ENCODE measurements around the gene TENT5C.

Gene TENT5C

DNA sequence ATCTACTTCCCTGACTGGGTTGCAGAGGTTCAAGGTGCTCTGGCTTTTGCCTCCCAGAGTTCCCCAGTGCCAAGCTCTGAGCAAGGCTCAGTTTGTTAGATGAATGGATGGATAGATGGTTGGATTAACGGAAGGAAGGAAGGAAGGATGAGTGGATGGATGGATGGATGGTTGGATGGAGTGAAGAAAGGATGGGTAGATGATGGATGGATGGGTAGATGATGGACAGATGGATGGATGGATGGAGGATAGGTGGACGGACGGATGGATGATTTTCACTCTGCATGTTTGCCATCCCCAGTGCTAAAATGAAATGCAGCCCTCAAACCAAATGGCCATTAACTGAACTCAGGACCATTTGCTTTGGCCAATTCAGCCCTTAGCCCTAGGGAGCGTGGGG is 27.4 kb upstream of the TENT5C start:
- TF ChIP-seq, protein P1, sequence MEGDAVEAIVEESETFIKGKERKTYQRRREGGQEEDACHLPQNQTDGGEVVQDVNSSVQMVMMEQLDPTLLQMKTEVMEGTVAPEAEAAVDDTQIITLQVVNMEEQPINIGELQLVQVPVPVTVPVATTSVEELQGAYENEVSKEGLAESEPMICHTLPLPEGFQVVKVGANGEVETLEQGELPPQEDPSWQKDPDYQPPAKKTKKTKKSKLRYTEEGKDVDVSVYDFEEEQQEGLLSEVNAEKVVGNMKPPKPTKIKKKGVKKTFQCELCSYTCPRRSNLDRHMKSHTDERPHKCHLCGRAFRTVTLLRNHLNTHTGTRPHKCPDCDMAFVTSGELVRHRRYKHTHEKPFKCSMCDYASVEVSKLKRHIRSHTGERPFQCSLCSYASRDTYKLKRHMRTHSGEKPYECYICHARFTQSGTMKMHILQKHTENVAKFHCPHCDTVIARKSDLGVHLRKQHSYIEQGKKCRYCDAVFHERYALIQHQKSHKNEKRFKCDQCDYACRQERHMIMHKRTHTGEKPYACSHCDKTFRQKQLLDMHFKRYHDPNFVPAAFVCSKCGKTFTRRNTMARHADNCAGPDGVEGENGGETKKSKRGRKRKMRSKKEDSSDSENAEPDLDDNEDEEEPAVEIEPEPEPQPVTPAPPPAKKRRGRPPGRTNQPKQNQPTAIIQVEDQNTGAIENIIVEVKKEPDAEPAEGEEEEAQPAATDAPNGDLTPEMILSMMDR (IDR thresholded peaks at IDR 0.05; ENCODE audit: insufficient read depth, low read length, poor library complexity, severe bottlenecking): no peak
- no peak for DNase-seq (ENCODE audit: extremely low read depth, insufficient read length)
- H3K4me3 ChIP-seq (replicated peaks; ENCODE audit: low read depth, low read length): no peak overlapping the region
- H3K36me3 ChIP-seq (ENCODE audit: control insufficient read depth, insufficient read depth, low read length): no peaks in the 10 kb centered on the region
- no peaks in the 10 kb centered on the region; the same call in 1 of the 2 replicates for H3K27me3 ChIP-seq (replicated peaks; ENCODE audit: control insufficient read depth, insufficient read depth, low read length)

DNA sequence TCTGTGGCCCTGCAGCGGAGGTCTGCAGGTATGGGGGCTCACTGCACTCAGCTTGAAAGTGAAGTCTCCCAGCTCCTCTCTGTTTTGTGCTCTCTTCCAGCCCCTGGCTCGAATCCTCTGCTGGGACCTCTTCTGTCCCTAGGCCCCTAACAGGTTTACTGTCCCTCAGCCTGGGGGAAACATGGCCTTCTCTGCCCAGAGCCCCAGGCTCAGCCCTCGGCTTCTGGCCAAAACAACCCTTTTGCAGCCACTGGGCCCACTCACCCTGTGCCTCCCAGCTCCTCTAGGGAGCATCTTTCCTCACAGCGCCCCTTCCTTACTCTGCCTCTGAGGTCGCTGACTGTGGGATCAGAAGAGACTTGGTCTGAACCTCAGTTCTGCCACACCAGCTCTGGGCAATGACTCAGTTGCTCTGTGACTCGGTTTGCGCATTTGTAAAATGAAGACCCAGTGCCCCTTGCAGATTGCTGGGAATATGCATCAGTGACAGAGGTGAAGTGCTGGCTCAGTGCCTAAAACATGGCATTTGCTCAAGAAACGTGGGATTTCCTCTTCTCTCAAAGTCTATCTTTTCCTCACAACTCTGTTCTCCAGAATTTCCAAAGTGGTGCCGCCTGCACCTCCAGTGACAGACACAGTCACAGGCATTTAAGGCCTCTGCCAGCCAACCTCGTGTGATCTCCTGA is 26.5 kb upstream of the TENT5C start:
- no peaks in the 10 kb centered on the region for H3K36me3 ChIP-seq (ENCODE audit: control insufficient read depth, insufficient read depth, low read length)
- TF ChIP-seq, protein P1 (IDR thresholded peaks at IDR 0.05; ENCODE audit: insufficient read depth, low read length, poor library complexity, severe bottlenecking): no peak
- no peak for DNase-seq (ENCODE audit: extremely low read depth, insufficient read length)
- no peak overlapping the region for H3K4me3 ChIP-seq (replicated peaks; ENCODE audit: low read depth, low read length)
- H3K27me3 ChIP-seq (replicated peaks; ENCODE audit: control insufficient read depth, insufficient read depth, low read length): no peaks in the 10 kb centered on the region; the same call in 1 of the 2 replicates

DNA sequence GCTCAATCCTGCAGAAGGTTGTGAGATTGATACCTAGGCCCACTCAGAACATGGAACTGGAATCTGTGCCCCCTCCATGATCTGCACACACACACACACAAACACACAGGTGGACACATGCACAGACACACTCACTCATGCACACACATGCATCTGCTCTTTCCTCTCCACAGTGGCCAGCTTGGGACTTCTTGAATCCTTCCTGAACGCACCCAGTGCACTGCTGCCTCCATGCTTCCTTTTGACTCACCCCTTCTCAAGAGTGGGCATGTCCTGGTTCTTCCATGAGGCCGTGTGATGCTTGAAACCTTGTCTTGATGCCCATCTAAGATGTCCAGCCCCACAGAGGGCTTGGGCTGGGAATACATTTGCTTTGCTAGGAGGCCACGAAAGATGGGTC is 25.4 kb upstream of the TENT5C start:
- Histone ChIP-seq H3K4me3 (replicated peaks; ENCODE audit: low read depth, low read length) (no peak overlapping the region), H3K27me3 (replicated peaks; ENCODE audit: control insufficient read depth, insufficient read depth, low read length) (no peaks in the 10 kb centered on the region; the same call in 1 of the 2 replicates), H3K36me3 (ENCODE audit: control insufficient read depth, insufficient read depth, low read length) (no peaks in the 10 kb centered on the region)
- no peak for DNase-seq (ENCODE audit: extremely low read depth, insufficient read length)
- TF ChIP-seq, protein P1 (IDR thresholded peaks at IDR 0.05; ENCODE audit: insufficient read depth, low read length, poor library complexity, severe bottlenecking): no peak

DNA sequence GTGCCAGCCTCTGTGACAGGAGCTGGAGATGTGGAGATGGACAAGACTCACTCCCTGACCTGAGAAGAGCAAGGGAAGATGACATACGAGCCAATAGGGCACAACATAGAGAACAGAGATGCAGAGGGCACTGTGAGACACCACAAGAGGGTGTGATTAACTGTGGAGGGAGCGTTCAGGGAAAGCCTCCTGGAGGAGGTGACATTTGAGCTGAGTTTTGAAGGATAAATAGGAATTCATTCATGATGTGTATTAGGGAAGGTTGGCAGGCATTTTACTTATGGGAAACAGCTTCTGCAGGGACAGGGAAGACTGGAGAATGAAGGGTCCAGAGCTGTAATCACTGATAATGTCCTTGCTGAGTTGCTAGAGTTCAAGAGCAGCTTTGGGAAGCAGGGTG is 25.0 kb upstream of the TENT5C start:
- no peaks in the 10 kb centered on the region for H3K36me3 ChIP-seq (ENCODE audit: control insufficient read depth, insufficient read depth, low read length)
- H3K4me3 ChIP-seq (replicated peaks; ENCODE audit: low read depth, low read length): no peak overlapping the region
- TF ChIP-seq, protein P1 (IDR thresholded peaks at IDR 0.05; ENCODE audit: insufficient read depth, low read length, poor library complexity, severe bottlenecking): no peak
- no peak for DNase-seq (ENCODE audit: extremely low read depth, insufficient read length)
- no peaks in the 10 kb centered on the region; the same call in 1 of the 2 replicates for H3K27me3 ChIP-seq (replicated peaks; ENCODE audit: control insufficient read depth, insufficient read depth, low read length)

DNA sequence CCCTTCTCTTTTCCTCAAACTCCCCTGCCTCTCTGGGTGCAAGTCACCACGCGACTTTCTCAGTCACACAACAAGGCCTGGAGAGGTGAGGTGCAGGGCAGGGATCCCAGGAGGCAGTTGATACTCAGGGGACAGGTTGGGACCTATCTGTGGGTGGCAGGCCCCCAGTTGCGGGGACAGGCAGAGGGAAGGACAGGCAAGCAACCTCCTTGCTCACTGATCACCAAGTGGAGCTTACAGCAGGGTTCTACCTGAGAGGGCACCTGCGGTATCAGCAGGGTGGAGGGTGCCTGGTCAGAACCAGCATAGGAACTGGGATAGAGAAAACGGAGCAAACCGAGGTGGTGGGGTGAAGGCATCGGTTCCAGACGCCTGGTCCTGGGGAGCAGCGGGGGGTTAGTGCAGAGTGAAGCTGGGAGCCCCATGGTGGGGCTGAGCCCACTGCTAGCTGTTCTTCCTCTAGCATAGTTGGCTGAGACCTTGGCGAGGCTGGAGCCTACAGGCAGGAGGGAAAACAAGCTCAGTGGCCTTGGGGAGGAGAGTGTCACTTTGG is 24.4 kb upstream of the TENT5C start:
- no peaks in the 10 kb centered on the region for H3K36me3 ChIP-seq (ENCODE audit: control insufficient read depth, insufficient read depth, low read length)
- TF ChIP-seq, protein P1 (IDR thresholded peaks at IDR 0.05; ENCODE audit: insufficient read depth, low read length, poor library complexity, severe bottlenecking): no peak
- no peaks in the 10 kb centered on the region; the same call in 1 of the 2 replicates for H3K27me3 ChIP-seq (replicated peaks; ENCODE audit: control insufficient read depth, insufficient read depth, low read length)
- DNase-seq (ENCODE audit: extremely low read depth, insufficient read length): no peak
- H3K4me3 ChIP-seq (replicated peaks; ENCODE audit: low read depth, low read length): no peak overlapping the region
